NCI-H1092 (cell line): ENCODE measurements around the gene PHKG2.

Experiments used
- DNase-seq: peaks from one replicate; lab custom pipeline; 2025; lab: John Stamatoyannopoulos, UW

The PHKG2 gene

GRCh38 chr16:30775392-30776188, 27.4 kb downstream of the PHKG2 start:
- peak; percentile 72 for DNase-seq

- no peak for DNase-seq
Measured at GRCh38 chr16:30777591-30778297, 29.5 kb downstream of the PHKG2 start.

GRCh38 chr16:30778549-30779244, 30.5 kb downstream of the PHKG2 start:
- no peak for DNase-seq

GRCh38 chr16:30779596-30779995, 31.4 kb downstream of the PHKG2 start:
- no peak for DNase-seq

GRCh38 chr16:30780021-30780420, 31.8 kb downstream of the PHKG2 start:
- no peak for DNase-seq

- no peak for DNase-seq
Measured at GRCh38 chr16:30780549-30780948, 32.3 kb downstream of the PHKG2 start.

- DNase-seq = no peak
Measured at GRCh38 chr16:30782486-30783279, 34.5 kb downstream of the PHKG2 start.

GRCh38 chr16:30783280-30784109, 35.3 kb downstream of the PHKG2 start:
- DNase-seq = no peak

- DNase-seq = no peak
Measured at GRCh38 chr16:30784215-30784614, 36.0 kb downstream of the PHKG2 start.

- DNase-seq = no peak
Measured at GRCh38 chr16:30785126-30786106, 37.2 kb downstream of the PHKG2 start.

- peak; percentile 7 for DNase-seq
Measured at GRCh38 chr16:30786115-30786935, 38.1 kb downstream of the PHKG2 start.

GRCh38 chr16:30786936-30787612, 38.8 kb downstream of the PHKG2 start, which contains the start of gene ZNF629:
Gene ZNF629 (minus strand): TSS chr16:30787205. CDS start chr16:30784482, 2,723 bp downstream.
- peak; percentile 63 for DNase-seq

- DNase-seq = no peak
Measured at GRCh38 chr16:30787613-30788378, 39.6 kb downstream of the PHKG2 start.

- DNase-seq = no peak
Measured at GRCh38 chr16:30793508-30794069, 45.4 kb downstream of the PHKG2 start.

- no peak for DNase-seq
Measured at GRCh38 chr16:30794634-30795033, 46.4 kb downstream of the PHKG2 start.

- DNase-seq = no peak
Measured at GRCh38 chr16:30797670-30798309, 49.6 kb downstream of the PHKG2 start.
